Measurements from ENCODE around the gene CRELD2. TPM values are rescaled to one million over a fixed set of nuclear protein-coding genes. Genes with fewer than 3 reads are reported as not detected.

Gene CRELD2
- total and polyA plus RNA-seq, 2 of the 13 experiments (the other 11 are each of a cell fraction or from before 2014, with no cell fraction given) = 17.2 to 44.7 TPM

DNA sequence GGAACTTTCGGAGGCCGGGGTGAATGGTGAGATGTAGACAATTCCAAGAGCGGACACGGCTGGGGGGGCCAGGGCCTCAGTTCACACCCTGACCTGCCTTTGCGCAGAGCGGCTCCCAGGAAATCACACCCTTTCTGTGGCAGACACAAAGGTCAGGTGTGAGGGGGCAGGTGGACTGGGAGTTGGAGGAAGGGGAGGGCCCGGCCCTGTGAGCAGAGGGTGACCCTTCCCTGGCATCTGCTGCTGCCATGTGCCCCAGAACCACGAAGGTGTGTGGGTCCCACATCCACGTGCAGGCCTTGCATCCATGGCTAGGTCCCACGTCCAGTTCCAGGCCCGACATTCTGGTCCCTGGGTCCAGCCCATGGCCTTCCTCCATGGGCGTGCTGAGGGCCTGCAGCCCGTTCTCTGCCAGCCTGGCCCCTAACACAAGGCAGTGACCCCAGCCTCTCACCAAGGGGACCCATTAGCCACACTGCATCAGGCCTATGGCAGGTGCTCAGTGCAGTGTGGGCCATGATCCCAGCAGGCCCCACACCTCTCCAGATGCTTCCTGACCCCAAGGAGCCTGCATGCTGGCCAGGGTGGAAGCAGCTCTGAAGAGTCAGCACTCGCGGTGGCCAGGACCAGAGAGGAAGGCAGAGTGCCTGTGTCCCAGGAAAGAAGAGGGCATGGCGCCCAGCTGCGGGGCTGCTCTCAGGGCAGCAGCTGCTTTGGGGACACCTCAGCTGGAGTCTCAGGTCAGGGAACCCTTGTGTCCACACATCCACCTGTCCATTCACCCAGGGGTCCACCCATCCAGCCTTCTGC, 23.3 kb downstream of the CRELD2 start (continued):
- TF ChIP-seq, protein P1, sequence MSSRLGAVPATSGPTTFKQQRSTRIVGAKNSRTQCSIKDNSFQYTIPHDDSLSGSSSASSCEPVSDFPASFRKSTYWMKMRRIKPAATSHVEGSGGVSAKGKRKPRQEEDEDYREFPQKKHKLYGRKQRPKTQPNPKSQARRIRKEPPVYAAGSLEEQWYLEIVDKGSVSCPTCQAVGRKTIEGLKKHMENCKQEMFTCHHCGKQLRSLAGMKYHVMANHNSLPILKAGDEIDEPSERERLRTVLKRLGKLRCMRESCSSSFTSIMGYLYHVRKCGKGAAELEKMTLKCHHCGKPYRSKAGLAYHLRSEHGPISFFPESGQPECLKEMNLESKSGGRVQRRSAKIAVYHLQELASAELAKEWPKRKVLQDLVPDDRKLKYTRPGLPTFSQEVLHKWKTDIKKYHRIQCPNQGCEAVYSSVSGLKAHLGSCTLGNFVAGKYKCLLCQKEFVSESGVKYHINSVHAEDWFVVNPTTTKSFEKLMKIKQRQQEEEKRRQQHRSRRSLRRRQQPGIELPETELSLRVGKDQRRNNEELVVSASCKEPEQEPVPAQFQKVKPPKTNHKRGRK (CRISPR knock-in tag; IDR thresholded peaks at IDR 0.05) = 0 out of 2 replicates have a peak, but pooled peaks have one; percentile 50
- TF ChIP-seq ZBTB3 (CRISPR knock-in tag; IDR thresholded peaks at IDR 0.05; ENCODE audit: borderline replicate concordance, low read depth) (0 out of 2 replicates have a peak, but pooled peaks have one; percentile 30), NFYB (CRISPR knock-in tag; IDR thresholded peaks at IDR 0.05) (no peak), IKZF5 (CRISPR knock-in tag; IDR thresholded peaks at IDR 0.05) (0 out of 2 replicates have a peak, but pooled peaks have one; percentile 24), RARA (CRISPR knock-in tag; IDR thresholded peaks at IDR 0.05) (peak; percentile 71), SALL1 (CRISPR knock-in tag; IDR thresholded peaks at IDR 0.05) (peak; percentile 28; the same call in 1 of the 2 replicates), FOXP1 (IDR thresholded peaks at IDR 0.05) (no peak), FOXP1 (CRISPR knock-in tag; IDR thresholded peaks at IDR 0.05) (no peak), CBX5 (CRISPR knock-in tag; IDR thresholded peaks at IDR 0.05; ENCODE audit: borderline replicate concordance) (no peak), THAP9 (CRISPR knock-in tag; IDR thresholded peaks at IDR 0.05; ENCODE audit: borderline replicate concordance) (peak; percentile 56; the same call in 1 of the 2 replicates), FOXK2 (IDR thresholded peaks at IDR 0.05) (no peak), SAFB2 (CRISPR knock-in tag; IDR thresholded peaks at IDR 0.05; ENCODE audit: borderline replicate concordance, low read depth) (0 out of 2 replicates have a peak, but pooled peaks have one; percentile 45), ZSCAN21 (CRISPR knock-in tag; IDR thresholded peaks at IDR 0.05; ENCODE audit: borderline replicate concordance) (peak; percentile 37; the same call in 1 of the 2 replicates), SOX6 (IDR thresholded peaks at IDR 0.05) (no peak), SOX6 (CRISPR knock-in tag; IDR thresholded peaks at IDR 0.05) (peak; percentile 45), SNAI1 (CRISPR knock-in tag; IDR thresholded peaks at IDR 0.05; ENCODE audit: borderline replicate concordance) (no peak), ZNF550 (CRISPR knock-in tag; IDR thresholded peaks at IDR 0.05; ENCODE audit: borderline replicate concordance) (no peak)
- TF ChIP-seq, protein P2, sequence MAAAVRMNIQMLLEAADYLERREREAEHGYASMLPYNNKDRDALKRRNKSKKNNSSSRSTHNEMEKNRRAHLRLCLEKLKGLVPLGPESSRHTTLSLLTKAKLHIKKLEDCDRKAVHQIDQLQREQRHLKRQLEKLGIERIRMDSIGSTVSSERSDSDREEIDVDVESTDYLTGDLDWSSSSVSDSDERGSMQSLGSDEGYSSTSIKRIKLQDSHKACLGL (CRISPR knock-in tag; IDR thresholded peaks at IDR 0.05) = peak; percentile 68
- TF ChIP-seq, protein P3, sequence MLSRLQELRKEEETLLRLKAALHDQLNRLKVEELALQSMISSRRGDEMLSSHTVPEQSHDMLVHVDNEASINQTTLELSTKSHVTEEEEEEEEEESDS (CRISPR knock-in tag; IDR thresholded peaks at IDR 0.05; ENCODE audit: borderline replicate concordance) = no peak
- TF ChIP-seq, protein P4, sequence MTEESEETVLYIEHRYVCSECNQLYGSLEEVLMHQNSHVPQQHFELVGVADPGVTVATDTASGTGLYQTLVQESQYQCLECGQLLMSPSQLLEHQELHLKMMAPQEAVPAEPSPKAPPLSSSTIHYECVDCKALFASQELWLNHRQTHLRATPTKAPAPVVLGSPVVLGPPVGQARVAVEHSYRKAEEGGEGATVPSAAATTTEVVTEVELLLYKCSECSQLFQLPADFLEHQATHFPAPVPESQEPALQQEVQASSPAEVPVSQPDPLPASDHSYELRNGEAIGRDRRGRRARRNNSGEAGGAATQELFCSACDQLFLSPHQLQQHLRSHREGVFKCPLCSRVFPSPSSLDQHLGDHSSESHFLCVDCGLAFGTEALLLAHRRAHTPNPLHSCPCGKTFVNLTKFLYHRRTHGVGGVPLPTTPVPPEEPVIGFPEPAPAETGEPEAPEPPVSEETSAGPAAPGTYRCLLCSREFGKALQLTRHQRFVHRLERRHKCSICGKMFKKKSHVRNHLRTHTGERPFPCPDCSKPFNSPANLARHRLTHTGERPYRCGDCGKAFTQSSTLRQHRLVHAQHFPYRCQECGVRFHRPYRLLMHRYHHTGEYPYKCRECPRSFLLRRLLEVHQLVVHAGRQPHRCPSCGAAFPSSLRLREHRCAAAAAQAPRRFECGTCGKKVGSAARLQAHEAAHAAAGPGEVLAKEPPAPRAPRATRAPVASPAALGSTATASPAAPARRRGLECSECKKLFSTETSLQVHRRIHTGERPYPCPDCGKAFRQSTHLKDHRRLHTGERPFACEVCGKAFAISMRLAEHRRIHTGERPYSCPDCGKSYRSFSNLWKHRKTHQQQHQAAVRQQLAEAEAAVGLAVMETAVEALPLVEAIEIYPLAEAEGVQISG (CRISPR knock-in tag; IDR thresholded peaks at IDR 0.05) = no peak

Measured in HepG2 (cell line).